ENCODE results near the gene UVSSA. TPM values are rescaled to one million over a fixed set of nuclear protein-coding genes. Genes with fewer than 3 reads are reported as not detected.

UVSSA gene
- polyA plus RNA-seq, 1 donor from 2014 or later = 13.3 TPM

DNA sequence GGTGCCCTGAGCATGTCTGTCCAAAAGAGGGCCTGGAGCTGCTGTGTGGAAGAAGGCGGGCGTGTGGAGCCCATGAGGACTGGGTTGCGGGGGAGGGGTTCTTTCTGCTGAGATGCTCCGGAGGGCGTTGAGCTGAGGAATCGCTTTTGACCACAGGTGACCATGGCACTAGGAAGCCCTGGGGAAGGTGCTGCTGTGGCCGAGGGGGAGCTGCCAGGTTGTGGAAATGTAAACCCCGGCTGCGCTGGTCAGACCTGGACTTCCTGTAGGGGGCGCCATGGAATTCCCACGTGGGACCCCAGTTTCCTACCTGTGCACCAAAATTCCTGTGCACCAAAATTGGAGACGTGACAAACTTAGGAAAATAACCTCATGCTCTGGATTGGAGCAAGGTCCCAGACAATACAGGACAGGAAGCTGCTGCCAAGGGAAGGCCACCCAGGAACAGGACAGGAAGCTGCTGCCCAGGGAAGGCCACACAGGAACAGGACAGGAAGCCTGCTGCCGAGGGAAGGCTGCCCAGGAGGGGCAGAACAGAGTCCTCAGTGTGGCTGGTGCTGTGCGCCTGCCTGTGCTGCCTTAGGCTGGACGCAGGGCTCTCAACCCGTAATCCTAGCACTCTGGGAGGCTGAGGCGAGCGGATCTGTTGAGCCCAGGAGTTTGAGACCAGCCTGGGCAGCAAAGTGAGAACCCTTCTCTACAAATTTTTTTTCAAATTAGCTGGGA, 28.4 kb upstream of the UVSSA start:
- H2AFZ ChIP-seq (ENCODE audit: low read depth, low read length) = no peak overlapping the region
- no peaks in the 10 kb centered on the region for H4K20me1 ChIP-seq (ENCODE audit: insufficient read depth)

DNA sequence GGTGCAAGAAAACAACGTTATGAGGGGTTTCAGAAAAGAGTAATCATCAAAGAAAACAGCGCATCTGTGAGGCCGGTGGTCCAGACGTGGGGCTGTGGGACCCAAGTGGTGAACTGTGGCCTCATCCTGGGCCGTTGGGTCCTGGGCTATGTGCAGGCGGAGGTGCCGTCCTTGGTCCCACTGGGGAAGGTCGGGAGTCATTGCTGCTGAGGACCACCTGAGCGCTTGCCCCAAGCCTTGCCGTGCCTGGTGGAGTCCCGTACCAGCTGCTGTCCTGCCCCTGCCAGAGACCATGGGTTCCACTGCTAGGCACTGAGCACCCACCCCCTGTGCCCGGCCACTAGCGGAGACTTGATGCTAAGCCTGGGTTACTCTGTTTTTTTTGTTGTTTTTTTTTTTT, 25.5 kb upstream of the UVSSA start:
- H3K9ac ChIP-seq (ENCODE audit: low read length) = no peak overlapping the region
- H2AFZ ChIP-seq (ENCODE audit: low read depth, low read length) = no peak overlapping the region
- no peaks in the 10 kb centered on the region for H3K79me2 ChIP-seq (replicated peaks; ENCODE audit: insufficient read depth, low read length)
- no peaks in the 10 kb centered on the region for H3F3A ChIP-seq (ENCODE audit: insufficient read depth, low read length, poor library complexity, severe bottlenecking)
- no peak overlapping the region for H3K4me2 ChIP-seq (ENCODE audit: low read length)
- H3K9me2 ChIP-seq (ENCODE audit: insufficient read depth, low read length) = no peaks in the 10 kb centered on the region
- H3K9me3 ChIP-seq (ENCODE audit: low read length) = no peaks in the 10 kb centered on the region
- H3K27me3 ChIP-seq (ENCODE audit: insufficient read depth, low read depth, low read length) = no peaks in the 10 kb centered on the region
- H4K20me1 ChIP-seq (ENCODE audit: insufficient read depth) = no peaks in the 10 kb centered on the region
- no peak overlapping the region for H3K4me3 ChIP-seq (ENCODE audit: low read length)
- H3K27ac ChIP-seq (ENCODE audit: low read length) = no peak overlapping the region
- peaks cover 8% of the 10 kb centered on the region for H3K36me3 ChIP-seq (ENCODE audit: insufficient read depth, low read length)
- TF ChIP-seq EZH2 (IDR thresholded peaks at IDR 0.05; ENCODE audit: borderline replicate concordance, insufficient read depth, low read length, poor library complexity, severe bottlenecking) (no peak), SMC3 (conservative IDR thresholded peaks at IDR 0.05; ENCODE audit: poor library complexity) (no peak), RAD21 (conservative IDR thresholded peaks at IDR 0.05) (no peak), POLR2AphosphoS5 (IDR thresholded peaks at IDR 0.05) (no peak), TAF1 (IDR thresholded peaks at IDR 0.05; ENCODE audit: low read depth) (no peak), EP300 (conservative IDR thresholded peaks at IDR 0.05; ENCODE audit: poor library complexity, severe bottlenecking) (no peak), MXI1 (conservative IDR thresholded peaks at IDR 0.05; ENCODE audit: poor library complexity, severe bottlenecking) (no peak)
- TF ChIP-seq, protein P1, sequence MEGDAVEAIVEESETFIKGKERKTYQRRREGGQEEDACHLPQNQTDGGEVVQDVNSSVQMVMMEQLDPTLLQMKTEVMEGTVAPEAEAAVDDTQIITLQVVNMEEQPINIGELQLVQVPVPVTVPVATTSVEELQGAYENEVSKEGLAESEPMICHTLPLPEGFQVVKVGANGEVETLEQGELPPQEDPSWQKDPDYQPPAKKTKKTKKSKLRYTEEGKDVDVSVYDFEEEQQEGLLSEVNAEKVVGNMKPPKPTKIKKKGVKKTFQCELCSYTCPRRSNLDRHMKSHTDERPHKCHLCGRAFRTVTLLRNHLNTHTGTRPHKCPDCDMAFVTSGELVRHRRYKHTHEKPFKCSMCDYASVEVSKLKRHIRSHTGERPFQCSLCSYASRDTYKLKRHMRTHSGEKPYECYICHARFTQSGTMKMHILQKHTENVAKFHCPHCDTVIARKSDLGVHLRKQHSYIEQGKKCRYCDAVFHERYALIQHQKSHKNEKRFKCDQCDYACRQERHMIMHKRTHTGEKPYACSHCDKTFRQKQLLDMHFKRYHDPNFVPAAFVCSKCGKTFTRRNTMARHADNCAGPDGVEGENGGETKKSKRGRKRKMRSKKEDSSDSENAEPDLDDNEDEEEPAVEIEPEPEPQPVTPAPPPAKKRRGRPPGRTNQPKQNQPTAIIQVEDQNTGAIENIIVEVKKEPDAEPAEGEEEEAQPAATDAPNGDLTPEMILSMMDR (IDR thresholded peaks at IDR 0.05; ENCODE audit: poor library complexity, severe bottlenecking) = no peak
- TF ChIP-seq, protein P2, sequence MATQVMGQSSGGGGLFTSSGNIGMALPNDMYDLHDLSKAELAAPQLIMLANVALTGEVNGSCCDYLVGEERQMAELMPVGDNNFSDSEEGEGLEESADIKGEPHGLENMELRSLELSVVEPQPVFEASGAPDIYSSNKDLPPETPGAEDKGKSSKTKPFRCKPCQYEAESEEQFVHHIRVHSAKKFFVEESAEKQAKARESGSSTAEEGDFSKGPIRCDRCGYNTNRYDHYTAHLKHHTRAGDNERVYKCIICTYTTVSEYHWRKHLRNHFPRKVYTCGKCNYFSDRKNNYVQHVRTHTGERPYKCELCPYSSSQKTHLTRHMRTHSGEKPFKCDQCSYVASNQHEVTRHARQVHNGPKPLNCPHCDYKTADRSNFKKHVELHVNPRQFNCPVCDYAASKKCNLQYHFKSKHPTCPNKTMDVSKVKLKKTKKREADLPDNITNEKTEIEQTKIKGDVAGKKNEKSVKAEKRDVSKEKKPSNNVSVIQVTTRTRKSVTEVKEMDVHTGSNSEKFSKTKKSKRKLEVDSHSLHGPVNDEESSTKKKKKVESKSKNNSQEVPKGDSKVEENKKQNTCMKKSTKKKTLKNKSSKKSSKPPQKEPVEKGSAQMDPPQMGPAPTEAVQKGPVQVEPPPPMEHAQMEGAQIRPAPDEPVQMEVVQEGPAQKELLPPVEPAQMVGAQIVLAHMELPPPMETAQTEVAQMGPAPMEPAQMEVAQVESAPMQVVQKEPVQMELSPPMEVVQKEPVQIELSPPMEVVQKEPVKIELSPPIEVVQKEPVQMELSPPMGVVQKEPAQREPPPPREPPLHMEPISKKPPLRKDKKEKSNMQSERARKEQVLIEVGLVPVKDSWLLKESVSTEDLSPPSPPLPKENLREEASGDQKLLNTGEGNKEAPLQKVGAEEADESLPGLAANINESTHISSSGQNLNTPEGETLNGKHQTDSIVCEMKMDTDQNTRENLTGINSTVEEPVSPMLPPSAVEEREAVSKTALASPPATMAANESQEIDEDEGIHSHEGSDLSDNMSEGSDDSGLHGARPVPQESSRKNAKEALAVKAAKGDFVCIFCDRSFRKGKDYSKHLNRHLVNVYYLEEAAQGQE (IDR thresholded peaks at IDR 0.05; ENCODE audit: borderline replicate concordance) = no peak

More for the DNA sequence above, 28.4 kb upstream of the UVSSA start:
- H3K4me3 ChIP-seq (ENCODE audit: low read length) = no peak overlapping the region
- TF ChIP-seq EZH2 (IDR thresholded peaks at IDR 0.05; ENCODE audit: borderline replicate concordance, insufficient read depth, low read length, poor library complexity, severe bottlenecking) (no peak), EP300 (conservative IDR thresholded peaks at IDR 0.05; ENCODE audit: poor library complexity, severe bottlenecking) (no peak), SMC3 (conservative IDR thresholded peaks at IDR 0.05; ENCODE audit: poor library complexity) (no peak), POLR2AphosphoS5 (IDR thresholded peaks at IDR 0.05) (no peak), TAF1 (IDR thresholded peaks at IDR 0.05; ENCODE audit: low read depth) (no peak), MXI1 (conservative IDR thresholded peaks at IDR 0.05; ENCODE audit: poor library complexity, severe bottlenecking) (no peak), RAD21 (conservative IDR thresholded peaks at IDR 0.05) (no peak)
- TF ChIP-seq, protein P1 (IDR thresholded peaks at IDR 0.05; ENCODE audit: poor library complexity, severe bottlenecking) = no peak
- TF ChIP-seq, protein P2 (IDR thresholded peaks at IDR 0.05; ENCODE audit: borderline replicate concordance) = no peak
- H3K9ac ChIP-seq (ENCODE audit: low read length) = no peak overlapping the region
- no peak overlapping the region for H3K27ac ChIP-seq (ENCODE audit: low read length)
- H3K27me3 ChIP-seq (ENCODE audit: insufficient read depth, low read depth, low read length) = no peaks in the 10 kb centered on the region
- no peak overlapping the region for H3K4me2 ChIP-seq (ENCODE audit: low read length)
- no peaks in the 10 kb centered on the region for H3K79me2 ChIP-seq (replicated peaks; ENCODE audit: insufficient read depth, low read length)
- H3K9me3 ChIP-seq (ENCODE audit: low read length) = no peaks in the 10 kb centered on the region
- no peaks in the 10 kb centered on the region for H3K9me2 ChIP-seq (ENCODE audit: insufficient read depth, low read length)
- no peaks in the 10 kb centered on the region for H3F3A ChIP-seq (ENCODE audit: insufficient read depth, low read length, poor library complexity, severe bottlenecking)
- H3K36me3 ChIP-seq (ENCODE audit: insufficient read depth, low read length) = peaks cover 5% of the 10 kb centered on the region

All from neural cell (in vitro differentiated cells).